ENCODE measurements around the gene WNT2B. TPM values are rescaled to one million over a fixed set of nuclear protein-coding genes. Genes with fewer than 3 reads are reported as not detected.

WNT2B gene
- polyA plus RNA-seq, 1 donor (not counting 4 experiments of a cell fraction or from before 2014, with no cell fraction given): 0.51 TPM

- no peak overlapping the region for H2AFZ ChIP-seq (ENCODE audit: control insufficient read depth, low read length)
- TF ChIP-seq EZH2 (IDR thresholded peaks at IDR 0.05; ENCODE audit: low read length): no peak
- TF ChIP-seq, protein P1, sequence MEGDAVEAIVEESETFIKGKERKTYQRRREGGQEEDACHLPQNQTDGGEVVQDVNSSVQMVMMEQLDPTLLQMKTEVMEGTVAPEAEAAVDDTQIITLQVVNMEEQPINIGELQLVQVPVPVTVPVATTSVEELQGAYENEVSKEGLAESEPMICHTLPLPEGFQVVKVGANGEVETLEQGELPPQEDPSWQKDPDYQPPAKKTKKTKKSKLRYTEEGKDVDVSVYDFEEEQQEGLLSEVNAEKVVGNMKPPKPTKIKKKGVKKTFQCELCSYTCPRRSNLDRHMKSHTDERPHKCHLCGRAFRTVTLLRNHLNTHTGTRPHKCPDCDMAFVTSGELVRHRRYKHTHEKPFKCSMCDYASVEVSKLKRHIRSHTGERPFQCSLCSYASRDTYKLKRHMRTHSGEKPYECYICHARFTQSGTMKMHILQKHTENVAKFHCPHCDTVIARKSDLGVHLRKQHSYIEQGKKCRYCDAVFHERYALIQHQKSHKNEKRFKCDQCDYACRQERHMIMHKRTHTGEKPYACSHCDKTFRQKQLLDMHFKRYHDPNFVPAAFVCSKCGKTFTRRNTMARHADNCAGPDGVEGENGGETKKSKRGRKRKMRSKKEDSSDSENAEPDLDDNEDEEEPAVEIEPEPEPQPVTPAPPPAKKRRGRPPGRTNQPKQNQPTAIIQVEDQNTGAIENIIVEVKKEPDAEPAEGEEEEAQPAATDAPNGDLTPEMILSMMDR (optimal IDR thresholded peaks at IDR 0.05 in 1 of 3, IDR thresholded peaks at IDR 0.05 in 1 of 3, conservative IDR thresholded peaks at IDR 0.05 in 1 of 3; ENCODE audit: extremely low read depth in 1 of 3, insufficient read depth in 2 of 3, low read length in 3 of 3): no peak
- H3K36me3 ChIP-seq (ENCODE audit: control insufficient read depth in 2 of 2, extremely low read depth in 1 of 2, insufficient read depth in 2 of 2, low read length in 2 of 2): no peaks in the 10 kb centered on the region
- H3K79me2 ChIP-seq (ENCODE audit: control insufficient read depth, insufficient read depth, low read length): no peaks in the 10 kb centered on the region
- H3K4me1 ChIP-seq (ENCODE audit: control insufficient read depth, extremely low read depth, insufficient read depth, low read length): peaks cover 20% of the 10 kb centered on the region
- H4K20me1 ChIP-seq (ENCODE audit: control insufficient read depth, extremely low read depth, insufficient read depth, low read length): no peaks in the 10 kb centered on the region
- no peak overlapping the region for H3K9ac ChIP-seq (ENCODE audit: control insufficient read depth, extremely low read depth, insufficient read depth, low read length)
- no peak overlapping the region for H3K27ac ChIP-seq (ENCODE audit: control insufficient read depth, insufficient read depth, low read length)
- H3K4me3 ChIP-seq (ENCODE audit: control insufficient read depth in 2 of 3, extremely low read depth in 1 of 3, insufficient read depth in 2 of 3, low read depth in 1 of 3, low read length in 3 of 3): no peak overlapping the region
- no peaks in the 10 kb centered on the region for H3K27me3 ChIP-seq (ENCODE audit: control insufficient read depth, extremely low read depth, insufficient read depth, low read length)
- H3K9me3 ChIP-seq (ENCODE audit: control insufficient read depth, low read depth, low read length): no peaks in the 10 kb centered on the region
- dilution Hi-C loops (cut with MboI; ENCODE audit: extremely low pct_ligation_motif_present, low sequenced_read_pairs): no loop called here
- H3K4me2 ChIP-seq (ENCODE audit: control insufficient read depth, extremely low read depth, insufficient read depth, low read depth, low read length): no peak overlapping the region
- no peak for FAIRE-seq
- no peak for DNase-seq (ENCODE audit: low read depth, low spot score)
- H3K9me1 ChIP-seq (ENCODE audit: control insufficient read depth, extremely low read depth, insufficient read depth, low read length): no peaks in the 10 kb centered on the region
Measured at GRCh38 chr1:112546076-112546475, 37.3 kb downstream of the WNT2B start.

DNA sequence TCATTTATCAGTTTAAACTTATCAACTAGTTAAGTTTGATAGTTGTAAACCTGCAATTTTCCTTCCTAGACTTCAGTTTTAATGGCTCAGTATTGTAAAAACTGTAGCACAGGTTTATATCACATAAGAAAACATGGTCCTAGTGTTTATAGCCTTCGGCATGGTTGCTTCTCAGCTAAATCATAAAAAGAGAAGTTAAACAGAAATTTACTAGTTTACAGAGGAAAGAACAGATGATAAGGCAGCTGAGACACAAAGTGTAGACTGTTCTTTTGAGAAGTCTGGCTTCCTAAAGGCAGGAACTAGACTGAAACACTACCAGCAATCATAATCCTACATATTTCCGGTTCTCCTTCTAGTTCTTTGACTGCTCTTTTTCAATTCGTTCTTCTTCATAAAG, 39.8 kb downstream of the WNT2B start:
- Histone ChIP-seq H3K27ac (ENCODE audit: control insufficient read depth, insufficient read depth, low read length) (no peak overlapping the region), H3K9ac (ENCODE audit: control insufficient read depth, extremely low read depth, insufficient read depth, low read length) (no peak overlapping the region), H3K27me3 (ENCODE audit: control insufficient read depth, extremely low read depth, insufficient read depth, low read length) (no peaks in the 10 kb centered on the region), H3K79me2 (ENCODE audit: control insufficient read depth, insufficient read depth, low read length) (no peaks in the 10 kb centered on the region), H3K4me2 (ENCODE audit: control insufficient read depth, extremely low read depth, insufficient read depth, low read depth, low read length) (no peak overlapping the region), H4K20me1 (ENCODE audit: control insufficient read depth, extremely low read depth, insufficient read depth, low read length) (no peaks in the 10 kb centered on the region), H3K36me3 (ENCODE audit: control insufficient read depth in 2 of 2, extremely low read depth in 1 of 2, insufficient read depth in 2 of 2, low read length in 2 of 2) (no peaks in the 10 kb centered on the region), H3K4me3 (ENCODE audit: control insufficient read depth in 2 of 3, extremely low read depth in 1 of 3, insufficient read depth in 2 of 3, low read depth in 1 of 3, low read length in 3 of 3) (no peak overlapping the region), H3K4me1 (ENCODE audit: control insufficient read depth, extremely low read depth, insufficient read depth, low read length) (peaks cover 20% of the 10 kb centered on the region), H2AFZ (ENCODE audit: control insufficient read depth, low read length) (no peak overlapping the region), H3K9me1 (ENCODE audit: control insufficient read depth, extremely low read depth, insufficient read depth, low read length) (no peaks in the 10 kb centered on the region), H3K9me3 (ENCODE audit: control insufficient read depth, low read depth, low read length) (no peaks in the 10 kb centered on the region)
- FAIRE-seq (no peak), DNase-seq (ENCODE audit: low read depth, low spot score) (no peak)
- dilution Hi-C loops (cut with MboI; ENCODE audit: extremely low pct_ligation_motif_present, low sequenced_read_pairs): no loop called here
- TF ChIP-seq, protein P1 (optimal IDR thresholded peaks at IDR 0.05 in 1 of 3, IDR thresholded peaks at IDR 0.05 in 1 of 3, conservative IDR thresholded peaks at IDR 0.05 in 1 of 3; ENCODE audit: extremely low read depth in 1 of 3, insufficient read depth in 2 of 3, low read length in 3 of 3): no peak
- TF ChIP-seq EZH2 (IDR thresholded peaks at IDR 0.05; ENCODE audit: low read length): no peak

Data from keratinocyte (primary cell).